Sigmoid colon (tissue), 4 donors: ENCODE results near the gene ALKBH3.

Source experiments
- CTCF ChIP-seq, 4 experiments: fragments of 450-650 bp in 3 of 4; fragments of 200-600 bp in 1 of 4; IDR thresholded peaks; one replicate each; pipeline ENCODE4 v1.5.1; 2016 to 2019; ENCODE audit warnings: antibody characterized with exemption in 4 of 4, mild to moderate bottlenecking in 3 of 4, moderate library complexity in 2 of 4
- EP300 ChIP-seq, 4 donors: sonication (generic); formaldehyde crosslinking; IDR thresholded peaks; one replicate each; pipeline ENCODE4 v1.6.1; 2017; ENCODE audit warnings: antibody characterized with exemption in 4 of 4
- POLR2AphosphoS5 ChIP-seq, 4 donors: sonication (generic); formaldehyde crosslinking; IDR thresholded peaks; one replicate each; pipeline ENCODE4 v1.6.1; 2017; ENCODE audit warnings: antibody characterized with exemption in 4 of 4

- TF ChIP-seq CTCF (IDR thresholded peaks at IDR 0.05) (no peak), EP300 (IDR thresholded peaks at IDR 0.05) (no peak), POLR2AphosphoS5 (IDR thresholded peaks at IDR 0.05) (no peak)
Measured at GRCh38 chr11:43842021-43842420, 38.6 kb upstream of the ALKBH3 start.
